GM20000 (cell line): ENCODE data around the gene ALPG.
"Not testable (repeated sequence)": the region's sequence is repeated elsewhere in the genome, so short reads cannot be mapped to it uniquely, and the experiment has no call there.

Source experiments
- DNase-seq: peaks from one replicate; pipeline ENCODE4 v3.0.0; 2012; ENCODE audit warnings: low spot score
- TF ChIP-seq, protein P1 (sequence below): IDR thresholded peaks from 2 replicates; pipeline ENCODE4 v1.5.1; 2012; ENCODE audit warnings: mild to moderate bottlenecking, control low read depth; ENCODE audit errors: extremely low read depth, missing control alignments

ALPG gene

DNA sequence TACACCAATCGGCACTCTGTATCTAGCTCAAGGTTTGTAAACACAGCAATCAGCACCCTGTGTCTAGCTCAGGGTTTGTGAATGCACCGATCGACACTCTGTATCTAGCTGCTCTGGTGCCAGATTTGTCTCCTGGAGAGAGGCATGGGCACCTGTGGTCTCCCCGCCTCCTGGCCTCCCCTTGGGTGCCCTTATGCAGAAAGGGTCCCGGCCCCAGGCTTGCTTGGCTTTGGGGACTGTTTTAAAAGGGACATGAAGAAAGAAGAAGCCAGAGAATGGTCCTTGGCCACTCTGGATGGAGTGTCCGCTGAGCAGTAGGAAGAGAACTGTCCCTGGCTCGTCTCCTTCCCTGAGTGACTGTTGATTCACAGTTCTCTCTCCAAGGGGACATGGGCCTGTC lies 39.6 kb upstream of the ALPG start:
- no peak for DNase-seq
- TF ChIP-seq, protein P1, sequence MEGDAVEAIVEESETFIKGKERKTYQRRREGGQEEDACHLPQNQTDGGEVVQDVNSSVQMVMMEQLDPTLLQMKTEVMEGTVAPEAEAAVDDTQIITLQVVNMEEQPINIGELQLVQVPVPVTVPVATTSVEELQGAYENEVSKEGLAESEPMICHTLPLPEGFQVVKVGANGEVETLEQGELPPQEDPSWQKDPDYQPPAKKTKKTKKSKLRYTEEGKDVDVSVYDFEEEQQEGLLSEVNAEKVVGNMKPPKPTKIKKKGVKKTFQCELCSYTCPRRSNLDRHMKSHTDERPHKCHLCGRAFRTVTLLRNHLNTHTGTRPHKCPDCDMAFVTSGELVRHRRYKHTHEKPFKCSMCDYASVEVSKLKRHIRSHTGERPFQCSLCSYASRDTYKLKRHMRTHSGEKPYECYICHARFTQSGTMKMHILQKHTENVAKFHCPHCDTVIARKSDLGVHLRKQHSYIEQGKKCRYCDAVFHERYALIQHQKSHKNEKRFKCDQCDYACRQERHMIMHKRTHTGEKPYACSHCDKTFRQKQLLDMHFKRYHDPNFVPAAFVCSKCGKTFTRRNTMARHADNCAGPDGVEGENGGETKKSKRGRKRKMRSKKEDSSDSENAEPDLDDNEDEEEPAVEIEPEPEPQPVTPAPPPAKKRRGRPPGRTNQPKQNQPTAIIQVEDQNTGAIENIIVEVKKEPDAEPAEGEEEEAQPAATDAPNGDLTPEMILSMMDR = no peak

DNA sequence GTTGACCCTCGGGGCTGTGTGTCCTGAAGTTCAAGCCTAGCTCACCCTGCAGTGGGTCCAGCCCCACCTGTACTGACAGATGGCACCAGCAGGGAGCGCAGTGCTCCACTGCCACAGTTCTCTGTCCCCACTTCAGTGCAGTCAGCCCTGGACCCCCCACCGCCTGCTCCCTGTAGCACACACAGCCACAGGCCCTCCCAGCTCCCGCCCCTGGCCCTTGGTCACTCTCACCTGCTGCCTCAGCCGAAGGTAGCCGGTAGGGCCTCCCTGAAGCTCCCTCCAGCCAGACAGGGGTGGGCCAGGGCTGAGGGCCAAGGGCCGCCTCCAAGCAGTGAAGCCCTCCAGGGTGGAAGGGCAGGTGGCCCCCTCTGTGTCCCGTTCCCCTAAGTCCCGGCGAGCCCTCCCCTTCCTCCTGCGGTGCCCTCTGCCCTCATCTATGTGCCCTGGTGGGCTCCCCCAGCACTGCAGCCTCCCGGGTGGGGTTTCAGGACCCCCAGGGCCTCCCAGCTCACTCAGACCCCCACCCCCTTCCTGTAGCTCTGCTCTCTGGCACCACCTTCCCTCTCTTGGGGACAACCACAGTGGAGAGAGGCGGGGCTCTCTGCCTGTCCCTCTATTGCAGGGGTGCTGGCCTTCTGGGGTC lies 38.9 kb upstream of the ALPG start:
- TF ChIP-seq, protein P1 = no peak
- no peak for DNase-seq

DNA sequence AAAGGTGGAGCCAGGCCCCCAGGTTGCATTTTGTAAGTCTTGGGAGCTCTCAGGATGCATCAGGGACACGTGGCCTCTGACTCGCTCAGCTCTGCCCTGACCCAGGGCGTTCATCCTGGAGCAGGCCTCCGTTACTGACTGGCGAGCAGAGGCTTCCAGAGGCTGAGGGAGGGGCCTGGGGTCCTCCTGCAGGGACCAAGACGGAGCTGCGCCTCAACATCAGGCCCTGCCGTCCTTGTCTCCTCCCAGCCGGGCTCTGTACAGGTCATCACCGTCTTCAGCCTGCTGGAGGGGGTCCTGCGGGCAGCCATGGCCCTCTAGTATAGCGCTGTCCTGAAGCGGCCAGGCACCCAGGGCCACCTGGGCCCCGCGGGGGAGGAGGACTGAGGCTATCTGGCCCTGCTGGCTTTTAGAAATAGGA lies 38.3 kb upstream of the ALPG start:
- TF ChIP-seq, protein P1 = no peak
- no peak for DNase-seq

DNA sequence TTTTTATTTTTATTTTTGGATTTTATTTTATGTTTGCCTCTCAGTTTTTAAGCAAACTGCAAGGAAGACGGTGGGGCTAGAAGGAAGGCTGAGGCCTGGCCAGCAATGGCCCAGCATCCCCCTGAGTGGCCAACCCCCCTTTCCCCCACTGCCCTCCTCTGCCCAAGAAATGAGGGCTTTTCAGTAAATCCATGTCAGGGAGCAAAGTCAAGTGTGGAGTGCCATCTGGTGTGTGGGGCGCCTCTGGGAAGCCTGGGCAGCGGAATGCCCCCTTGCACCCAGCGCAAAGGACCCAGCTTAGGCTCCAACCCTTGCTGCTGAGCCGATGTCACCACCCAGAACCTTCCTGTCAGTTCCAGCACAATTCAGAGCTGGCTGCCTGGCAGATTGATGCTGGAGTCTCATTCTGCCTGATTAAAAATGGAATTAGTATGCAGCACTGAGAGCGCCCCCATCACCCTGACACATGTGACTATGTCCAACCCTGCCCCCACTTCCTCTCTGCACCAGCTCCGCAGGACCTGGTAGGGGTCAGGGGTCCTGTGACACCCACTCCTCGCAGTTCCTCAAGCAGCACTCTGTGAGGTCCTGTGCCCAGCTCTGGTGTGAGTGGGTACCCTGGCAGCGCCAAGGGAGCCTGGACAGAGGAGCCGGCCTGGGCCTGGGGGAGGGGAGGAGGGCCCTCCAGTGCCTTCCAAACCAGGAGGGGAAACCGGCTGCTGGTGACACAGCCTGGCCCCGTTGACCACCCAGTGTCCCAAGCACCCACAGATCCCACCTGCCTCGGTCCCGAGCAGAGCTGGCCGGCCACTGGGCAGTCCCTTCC lies 37.3 kb upstream of the ALPG start:
- no peak for DNase-seq
- TF ChIP-seq, protein P1 = no peak

DNA sequence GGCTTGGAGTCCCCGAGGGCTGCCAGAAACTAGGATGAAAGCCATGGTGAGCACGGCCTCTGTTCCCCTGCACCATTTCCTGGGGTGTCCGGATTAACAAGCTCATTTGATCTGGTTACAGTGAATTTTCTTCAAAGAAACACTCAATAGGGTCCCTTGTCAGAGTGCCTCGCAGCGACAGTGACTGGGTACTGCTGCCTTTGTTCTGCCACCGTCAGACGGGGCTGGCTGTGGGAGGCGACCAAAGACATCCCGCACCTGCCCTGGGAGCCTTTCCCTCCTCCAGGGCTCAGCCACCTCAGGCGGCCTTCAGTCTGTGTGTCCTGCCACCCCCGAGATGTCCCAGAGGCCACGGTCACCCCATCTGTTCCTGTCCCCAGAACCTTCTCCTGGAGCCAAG lies 36.6 kb upstream of the ALPG start:
- not testable (repeated sequence) for DNase-seq

DNA sequence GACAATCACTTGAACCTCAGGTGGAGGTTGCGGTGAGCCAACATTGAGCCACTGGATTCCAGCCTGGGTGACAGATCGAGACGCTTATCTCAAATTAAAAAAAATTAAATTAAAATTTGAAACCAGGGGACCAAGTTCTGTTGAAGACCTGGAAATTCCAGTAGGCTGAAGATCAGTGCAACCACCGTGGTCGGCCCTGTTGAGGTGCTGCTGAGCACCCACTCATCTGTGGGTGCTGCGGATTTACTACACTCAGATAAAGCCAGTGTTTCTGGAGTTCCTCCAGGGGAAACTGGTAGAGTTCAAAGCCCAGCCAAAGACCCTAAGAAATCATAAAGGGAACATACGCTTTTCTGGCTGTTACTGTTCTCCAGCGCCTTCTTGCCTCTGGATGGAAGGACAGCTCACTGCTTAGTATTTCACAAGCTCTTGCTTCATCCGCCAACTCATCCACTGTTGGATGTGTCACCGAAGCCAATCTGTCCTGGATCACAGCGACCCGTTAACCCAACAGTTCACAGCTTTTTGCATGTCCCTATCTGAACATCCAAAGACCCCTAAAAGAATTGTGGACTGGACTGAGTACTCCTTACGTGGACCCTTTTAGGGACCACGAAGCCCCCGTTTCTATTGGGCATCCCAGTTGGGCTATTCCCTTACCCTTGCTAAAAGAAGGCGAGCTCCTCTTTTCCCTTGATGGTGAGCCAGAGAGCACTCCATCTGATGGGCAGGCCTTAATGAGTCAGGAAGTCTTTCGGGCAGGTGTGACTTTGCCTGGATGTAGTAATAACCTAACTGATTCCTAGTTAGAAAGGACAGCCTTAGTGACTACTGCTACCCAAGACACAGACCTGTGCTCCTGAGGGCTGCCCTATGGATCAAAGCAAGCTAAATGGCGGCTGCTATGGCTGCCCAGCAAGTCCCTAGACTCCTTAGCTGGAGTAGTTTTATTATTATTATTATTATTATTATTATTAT lies 34.1 kb upstream of the ALPG start:
- TF ChIP-seq, protein P1 = no peak
- no peak for DNase-seq

DNA sequence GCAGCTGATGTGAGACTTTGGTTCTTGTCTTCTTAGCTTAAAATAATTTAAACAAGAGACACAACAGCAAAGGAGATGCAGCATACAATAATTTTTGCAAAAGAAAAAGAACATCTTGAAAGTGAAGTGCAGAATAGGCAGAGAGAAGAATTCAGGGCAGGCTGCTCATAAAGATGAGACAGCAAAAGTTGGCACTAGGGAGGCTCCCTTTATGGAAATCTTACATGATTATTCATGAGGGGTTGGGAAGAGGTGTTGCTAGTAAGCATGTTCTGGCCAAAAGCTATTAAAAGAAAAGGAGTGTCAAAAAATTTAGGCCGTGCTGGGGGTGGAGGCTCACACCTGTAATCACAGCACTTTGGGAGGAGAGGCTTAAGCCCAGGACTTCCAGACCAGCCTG lies 32.3 kb upstream of the ALPG start:
- no peak for DNase-seq
- TF ChIP-seq, protein P1 = no peak
